HPDE6-E6E7 (cell line): ENCODE measurements around the gene DNAH9.

Source experiments
- DNase-seq: peaks from one replicate; pipeline ENCODE4 v3.0.0; 2011; ENCODE audit warnings: missing footprints; ENCODE audit errors: extremely low spot score

DNAH9 gene

DNA sequence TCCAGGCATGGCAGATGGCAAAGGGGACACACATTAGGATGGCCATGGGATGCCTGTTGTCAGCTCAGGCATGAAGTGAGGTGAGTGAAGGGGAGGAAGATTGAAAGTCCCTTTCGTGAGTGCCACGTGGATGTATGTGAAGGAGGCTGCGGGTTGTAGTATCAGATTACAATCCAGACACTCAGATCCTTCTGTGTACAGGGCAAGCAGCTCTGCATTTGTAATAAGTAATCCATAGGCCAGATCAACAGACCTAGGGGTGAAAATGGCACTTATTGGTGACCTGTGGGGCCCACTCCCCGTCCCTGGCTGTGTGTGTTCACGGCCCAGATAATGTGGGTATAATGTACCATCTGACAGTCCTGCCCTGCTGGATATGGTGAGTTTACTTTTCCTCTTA, 159.5 kb downstream of the DNAH9 start:
- no peak for DNase-seq

DNA sequence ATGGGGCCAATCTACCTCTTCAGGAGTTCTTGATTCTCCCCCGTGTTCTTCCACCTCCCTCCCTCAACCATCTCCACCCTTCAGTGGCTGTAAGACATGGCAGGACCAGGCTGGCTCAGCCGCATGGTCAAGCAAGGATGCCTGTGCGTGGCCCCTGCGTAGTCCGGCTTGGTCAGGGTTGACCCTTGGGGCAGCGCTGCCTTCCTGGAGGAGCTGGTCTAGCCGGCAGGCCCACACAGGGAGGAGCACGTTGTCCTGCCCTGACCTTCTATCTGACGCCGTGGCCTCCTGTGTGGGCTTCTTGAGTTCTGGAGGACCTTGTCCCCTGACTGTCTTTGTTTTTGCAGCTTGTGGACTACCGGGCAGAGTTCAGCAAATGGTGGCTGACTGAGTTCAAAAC, 169.8 kb downstream of the DNAH9 start:
- DNase-seq = no peak

DNA sequence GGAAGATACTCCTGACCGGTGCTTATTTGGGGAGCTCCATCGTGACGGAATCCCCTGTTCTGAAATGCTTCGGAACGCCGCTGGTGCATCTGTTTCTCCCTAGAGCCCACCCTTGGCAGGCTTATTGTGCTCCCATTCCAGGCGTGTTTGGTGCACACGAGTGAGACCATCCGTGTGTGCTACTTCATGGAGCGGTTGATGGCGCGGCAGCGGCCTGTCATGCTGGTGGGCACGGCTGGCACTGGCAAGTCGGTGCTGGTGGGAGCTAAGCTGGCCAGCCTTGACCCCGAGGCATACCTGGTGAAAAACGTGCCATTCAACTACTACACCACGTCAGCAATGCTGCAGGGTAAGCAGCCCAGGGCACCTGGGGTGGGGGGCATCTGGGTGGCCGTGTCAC, 170.7 kb downstream of the DNAH9 start:
- no peak for DNase-seq

DNA sequence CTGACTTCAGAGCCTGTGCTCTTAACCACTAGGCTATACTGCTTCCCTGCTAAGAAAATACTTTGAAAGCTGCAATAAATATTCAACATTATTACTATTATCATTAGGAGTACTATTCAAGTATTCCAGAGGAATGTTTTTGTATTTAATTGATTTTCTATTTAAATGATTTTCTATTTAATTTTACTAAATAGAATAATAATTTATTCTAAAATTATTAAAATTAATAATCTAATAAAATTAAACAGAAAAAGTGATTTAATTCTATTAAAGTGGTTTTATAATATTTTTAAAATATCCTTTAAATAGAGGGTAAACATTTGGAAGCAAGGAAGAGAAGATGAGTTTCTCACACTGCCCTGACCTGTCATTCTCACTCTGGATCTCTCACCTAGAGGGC, 173.8 kb downstream of the DNAH9 start:
- no peak for DNase-seq

DNA sequence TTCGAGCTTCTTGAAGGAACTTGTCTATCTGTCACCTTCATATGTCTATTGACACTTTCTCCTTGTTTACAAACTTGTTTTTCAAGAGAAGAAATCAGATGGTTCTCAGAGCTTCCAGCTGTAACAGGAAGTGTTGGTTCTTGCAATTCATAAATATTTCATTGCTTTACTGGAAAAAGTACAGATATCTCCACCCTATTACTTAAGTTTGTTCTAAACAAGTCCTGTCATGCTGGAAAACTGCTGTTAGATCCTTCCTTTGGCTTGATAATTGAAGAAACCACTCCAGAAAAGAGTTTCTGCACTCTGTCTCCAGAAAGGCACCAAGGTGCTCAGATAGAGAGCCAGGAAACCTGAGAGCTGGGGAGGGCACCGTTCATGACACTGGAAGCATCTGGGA, 181.6 kb downstream of the DNAH9 start:
- DNase-seq = no peak

DNA sequence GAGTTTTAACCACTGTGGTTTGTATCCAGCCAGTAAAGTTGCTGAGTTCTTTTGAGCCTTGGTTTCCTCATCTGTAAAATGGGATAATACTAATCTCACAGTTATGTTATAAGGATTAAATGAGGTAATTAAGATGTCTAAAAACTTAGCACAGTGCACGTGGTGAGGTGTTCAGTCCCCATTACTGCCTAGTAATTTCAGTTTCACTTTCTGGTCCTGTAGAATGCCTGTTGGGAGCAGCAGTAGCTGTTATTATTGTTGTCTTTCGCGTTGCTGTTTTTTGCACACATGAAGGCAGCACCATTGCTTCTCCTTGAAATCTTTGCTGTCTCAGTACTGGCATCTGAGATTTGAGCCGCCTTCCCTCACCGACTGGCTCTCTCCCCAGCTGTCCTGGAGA, 182.4 kb downstream of the DNAH9 start:
- DNase-seq = no peak

DNA sequence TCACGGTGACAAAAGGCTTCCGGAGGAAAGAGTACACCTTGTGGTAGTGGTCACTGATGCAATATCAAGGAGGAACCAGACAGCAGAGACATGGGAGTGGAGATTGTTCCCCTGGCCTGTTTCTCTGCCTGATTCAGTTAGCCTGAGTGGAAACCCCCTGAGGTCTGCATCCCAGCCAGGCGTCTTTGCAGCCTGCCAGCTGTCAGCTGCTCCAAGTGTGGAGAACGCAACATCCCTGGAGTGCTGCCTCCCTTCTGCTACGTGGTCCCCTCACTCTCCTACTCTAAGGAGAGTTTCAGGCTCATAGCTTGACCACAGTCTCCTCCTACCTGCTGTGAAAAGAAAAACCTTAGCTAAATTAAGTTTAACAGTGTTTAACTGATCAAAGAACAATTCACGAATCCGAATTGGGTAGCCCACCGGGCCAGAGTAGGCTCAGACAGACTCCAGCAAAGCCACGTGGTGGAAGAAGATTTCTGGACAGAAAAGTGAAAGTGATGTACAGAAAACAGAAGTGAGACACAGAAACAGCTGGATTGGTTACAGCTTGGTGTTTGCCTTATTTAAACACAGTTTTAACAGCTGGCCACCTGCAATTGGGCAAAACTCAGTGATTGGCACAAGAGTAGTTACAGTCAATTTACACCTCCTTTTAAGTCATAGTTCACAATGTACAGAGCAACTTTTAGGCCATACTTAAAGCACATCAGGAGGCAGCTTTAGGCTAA, 188.6 kb downstream of the DNAH9 start:
- DNase-seq = no peak

DNA sequence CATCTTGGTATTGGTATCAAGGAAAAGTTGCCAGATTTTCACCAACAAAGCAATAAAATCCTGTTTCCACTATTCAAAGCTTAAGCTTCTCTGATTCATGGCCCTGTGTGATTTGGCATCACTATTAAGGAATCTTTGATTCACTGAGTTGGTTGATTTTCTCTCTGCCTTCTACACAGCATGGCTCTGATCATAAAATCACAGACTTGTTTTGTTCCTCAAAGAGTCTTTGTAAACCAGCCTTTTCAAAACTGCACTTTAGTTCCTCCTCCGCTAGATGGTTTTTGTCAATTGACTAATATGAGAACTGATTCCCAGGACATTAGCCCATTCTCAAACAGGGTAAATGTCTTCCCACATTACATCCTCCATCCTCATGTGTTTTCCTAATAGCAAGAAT, 197.6 kb downstream of the DNAH9 start:
- no peak for DNase-seq

DNA sequence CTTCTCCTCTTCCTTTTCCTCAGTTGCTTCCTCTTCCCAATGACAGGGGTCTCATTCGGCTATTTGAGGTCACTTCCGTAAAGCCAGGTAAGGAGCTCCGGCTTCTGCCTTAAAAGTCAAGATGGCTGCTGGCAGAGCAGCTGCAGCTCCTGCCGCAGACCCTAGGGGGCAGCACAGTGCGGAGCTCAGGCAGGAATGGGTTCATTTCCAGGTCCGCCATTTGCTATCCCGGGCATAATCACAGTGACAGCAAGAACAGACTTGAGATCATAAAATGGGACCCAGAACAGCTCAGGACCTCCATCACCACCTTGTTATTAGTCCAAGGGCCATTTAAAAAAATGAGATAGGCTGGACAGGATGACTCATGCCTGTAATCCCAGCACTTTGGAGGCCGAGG, 199.5 kb downstream of the DNAH9 start:
- no peak for DNase-seq

DNA sequence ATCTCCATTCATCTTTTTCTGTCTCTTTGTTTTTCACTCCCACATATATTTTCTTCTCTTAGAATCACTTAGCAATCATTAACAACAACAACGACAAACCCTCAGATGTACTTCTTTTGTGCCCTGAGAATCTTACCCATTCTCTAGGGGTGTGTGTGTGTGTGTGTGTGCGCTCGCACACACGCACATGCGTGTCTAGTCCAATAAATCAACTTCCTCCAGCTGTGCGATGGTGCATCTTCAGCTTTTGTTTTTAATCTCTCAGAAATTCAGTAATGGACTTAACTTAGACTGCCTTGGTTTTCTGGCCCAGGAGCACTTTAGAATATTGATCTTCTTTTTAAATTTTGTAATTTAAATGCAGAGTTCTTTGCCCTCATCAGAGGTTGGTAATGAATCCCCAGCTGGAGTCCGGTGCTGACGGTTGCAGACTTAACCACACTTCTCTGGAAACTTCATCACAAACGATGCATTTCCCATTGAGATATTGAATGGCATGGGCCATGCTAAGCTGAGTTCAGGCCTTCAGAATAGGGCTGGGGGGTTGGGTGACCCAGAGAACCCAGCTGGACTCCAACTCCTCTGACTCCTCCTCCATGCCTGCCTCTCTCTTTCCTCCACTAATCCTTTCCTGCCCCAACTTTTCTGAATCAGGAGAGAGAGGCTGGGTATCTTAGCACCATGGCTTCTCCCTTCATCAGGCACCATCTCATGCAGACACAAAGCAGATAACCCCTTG, 205.1 kb downstream of the DNAH9 start:
- DNase-seq = no peak

DNA sequence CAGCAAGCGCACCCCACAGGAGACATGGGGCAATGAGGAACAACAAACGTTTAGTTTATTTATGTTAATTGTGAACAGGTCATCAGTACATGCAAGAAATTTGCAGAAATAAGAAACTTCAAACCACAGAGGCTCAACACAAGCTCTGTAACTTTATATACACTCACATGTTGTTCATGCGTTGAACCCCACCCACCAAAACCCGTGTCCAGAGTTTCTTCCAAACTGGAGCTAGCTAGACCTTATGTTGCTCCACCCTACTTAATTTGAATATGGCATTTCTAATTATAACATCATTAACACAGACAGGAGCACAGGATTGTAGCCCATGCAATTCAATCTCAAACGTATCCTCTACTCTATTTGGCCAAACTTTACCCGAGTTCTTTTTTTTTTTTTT, 206.9 kb downstream of the DNAH9 start:
- DNase-seq = no peak

DNA sequence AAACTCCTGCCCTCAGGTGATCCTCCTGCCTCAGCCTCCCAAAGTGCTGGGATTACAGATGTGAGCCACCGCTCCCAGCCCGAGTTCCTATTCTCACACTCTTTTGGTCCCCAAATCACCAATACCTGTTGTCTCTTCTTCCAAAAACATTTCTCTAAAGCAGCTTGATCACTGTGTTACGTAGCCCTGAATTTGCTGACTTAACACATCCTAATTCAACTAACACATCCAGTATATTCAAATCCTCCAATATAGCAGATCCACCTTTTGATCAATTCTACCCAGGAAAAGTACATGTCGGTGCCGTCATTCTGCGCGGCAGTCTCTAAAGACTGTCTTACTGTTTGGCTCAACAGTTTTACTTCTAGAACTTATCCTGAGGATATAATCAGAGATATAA, 207.7 kb downstream of the DNAH9 start:
- DNase-seq = no peak

DNA sequence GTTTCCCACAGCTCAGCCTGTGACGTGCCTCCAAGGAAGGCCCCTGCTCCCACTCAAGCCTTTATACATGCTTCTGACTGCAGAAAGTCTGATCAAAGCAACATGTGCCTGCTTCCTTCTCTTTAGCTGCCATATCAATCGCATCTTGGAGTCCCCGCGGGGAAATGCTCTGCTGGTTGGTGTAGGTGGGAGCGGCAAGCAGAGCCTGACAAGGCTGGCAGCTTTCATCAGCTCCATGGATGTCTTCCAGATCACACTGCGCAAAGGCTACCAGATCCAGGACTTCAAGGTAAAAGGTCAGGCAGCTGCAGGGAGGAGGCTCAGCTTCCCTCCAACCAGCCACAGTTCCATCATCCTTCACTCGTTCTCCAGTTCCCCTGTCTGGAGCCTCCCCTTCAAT, 209.3 kb downstream of the DNAH9 start:
- DNase-seq = no peak

DNA sequence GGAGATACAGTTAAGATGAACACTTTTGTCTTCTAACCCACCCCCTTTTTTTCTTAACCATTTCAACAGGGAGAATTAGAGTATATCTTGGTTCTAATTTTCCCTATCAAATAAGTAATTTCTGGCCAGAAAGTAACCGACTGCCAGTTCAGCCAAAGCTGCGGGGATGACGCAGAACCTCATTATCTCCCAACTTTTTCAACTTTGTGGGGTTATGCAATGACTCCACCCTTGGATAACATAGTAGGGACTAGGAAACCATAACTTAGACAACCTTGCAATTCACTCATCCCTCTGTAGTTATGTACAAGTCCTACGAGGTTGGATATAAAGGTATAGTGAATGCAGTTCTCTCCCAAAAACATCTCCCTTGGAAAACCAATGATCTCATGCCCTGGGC, 215.0 kb downstream of the DNAH9 start:
- no peak for DNase-seq

DNA sequence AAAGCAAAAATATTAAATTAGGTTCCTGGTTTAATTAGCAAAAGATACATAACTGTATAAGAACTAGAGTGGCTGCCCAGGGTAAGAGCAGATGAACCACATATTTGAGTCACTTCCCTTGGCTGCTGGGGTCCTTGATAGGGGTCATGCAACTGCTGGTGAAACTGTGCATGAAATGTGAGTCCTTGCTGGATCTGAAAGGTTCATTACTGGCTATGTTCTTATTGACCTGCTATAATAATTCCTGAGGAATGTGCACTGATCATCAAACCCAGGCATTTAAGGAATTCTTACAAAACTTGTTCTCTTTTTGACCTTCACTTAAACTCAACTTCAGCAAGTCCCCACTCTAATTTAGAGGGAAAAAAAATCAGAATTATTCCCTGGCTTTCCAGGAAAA, 215.6 kb downstream of the DNAH9 start:
- no peak for DNase-seq

DNA sequence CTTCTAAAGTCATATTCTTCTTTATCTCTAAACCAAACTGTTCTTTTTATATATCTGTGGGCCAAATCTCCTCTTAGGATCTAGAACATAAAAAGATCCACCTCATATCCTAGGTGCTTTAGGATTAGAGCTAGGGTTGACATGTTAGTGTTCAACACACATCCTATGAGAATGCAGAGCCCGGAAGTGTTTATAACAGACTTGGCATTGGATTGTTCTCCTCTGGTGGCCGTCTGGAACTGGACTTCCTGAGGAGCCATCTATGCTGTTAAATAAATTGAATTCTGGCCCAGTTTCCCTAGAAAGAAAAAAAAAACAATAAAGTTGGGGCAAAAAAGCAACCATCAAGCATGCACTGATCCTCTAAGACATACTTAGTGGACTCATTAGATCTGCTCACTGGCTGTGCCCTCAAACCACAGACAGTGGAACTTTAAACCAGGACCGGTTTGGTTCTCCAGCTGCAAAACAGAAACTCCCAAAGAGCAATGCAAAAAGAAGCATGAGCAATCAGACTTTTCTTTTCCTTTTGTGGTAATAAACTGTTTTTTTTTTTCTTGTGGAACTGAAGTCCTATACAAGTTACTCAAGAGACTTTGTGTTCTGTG, 216.5 kb downstream of the DNAH9 start:
- no peak for DNase-seq

DNA sequence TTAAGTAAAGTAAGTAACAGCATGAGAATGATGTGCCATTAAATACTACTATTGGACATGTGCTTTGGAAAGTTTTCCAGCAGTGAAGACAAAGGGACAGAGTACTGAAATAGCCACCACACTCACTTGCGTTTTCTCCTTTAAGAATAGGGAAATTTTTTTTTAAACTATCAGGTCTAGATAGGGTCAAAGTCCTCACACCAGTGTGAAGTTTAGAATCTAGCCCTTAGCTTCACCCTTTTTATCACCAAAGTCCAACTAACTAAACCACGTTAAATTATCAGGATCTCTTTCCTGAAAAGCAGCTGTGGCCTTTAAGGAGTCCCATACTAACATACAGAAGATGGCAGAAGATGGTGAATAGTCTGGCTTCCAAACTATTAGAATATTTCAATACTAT, 218.1 kb downstream of the DNAH9 start:
- no peak for DNase-seq

DNA sequence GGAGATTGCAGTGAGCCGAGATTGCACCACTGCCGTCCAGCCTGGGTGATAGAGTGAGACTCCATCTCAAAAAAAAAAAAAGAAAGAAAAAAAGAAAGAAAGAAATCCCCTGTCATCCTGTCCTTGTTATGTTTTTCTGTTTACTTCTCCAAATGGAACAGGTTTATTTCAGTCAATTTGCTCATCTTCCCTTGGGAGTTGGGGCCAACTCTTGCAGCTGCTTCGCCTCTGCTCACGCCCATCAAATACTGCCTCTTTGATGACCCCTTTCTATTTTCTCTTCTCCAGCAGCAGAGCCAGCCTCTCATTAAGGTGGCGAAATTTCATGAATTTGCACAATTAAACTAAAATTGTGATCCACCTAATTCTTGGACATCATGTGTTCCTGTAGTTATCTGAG, 225.6 kb downstream of the DNAH9 start:
- no peak for DNase-seq

DNA sequence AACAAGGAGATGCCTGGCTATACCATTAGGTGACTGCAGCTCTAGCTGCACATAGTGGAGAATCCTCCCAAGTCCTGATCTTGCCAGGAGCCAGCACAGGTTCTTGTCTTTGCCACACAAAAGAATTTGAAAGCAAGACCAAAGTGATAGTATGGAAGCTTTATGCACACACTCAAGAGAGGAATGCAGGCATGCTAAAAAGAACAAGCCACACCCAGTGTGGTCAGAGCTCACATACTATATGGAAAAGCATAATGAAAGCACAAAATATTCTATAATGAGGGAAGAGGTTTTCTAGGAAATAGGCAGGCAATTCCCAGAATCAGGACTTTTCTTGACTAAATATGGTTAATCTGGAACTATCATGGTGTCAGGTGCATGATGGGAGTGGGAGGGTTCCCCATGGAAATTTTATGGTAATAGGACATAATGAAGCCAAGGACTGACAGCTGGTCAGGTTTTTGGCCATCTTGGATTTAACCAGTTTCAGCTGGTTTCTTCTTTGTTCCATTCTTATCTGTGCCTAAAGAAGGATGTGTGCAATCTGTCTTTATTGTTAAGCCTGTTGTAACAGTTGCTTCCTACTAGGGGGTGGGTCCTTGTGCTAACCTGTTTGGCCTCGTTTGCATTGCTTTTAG, 227.4 kb downstream of the DNAH9 start:
- no peak for DNase-seq

DNA sequence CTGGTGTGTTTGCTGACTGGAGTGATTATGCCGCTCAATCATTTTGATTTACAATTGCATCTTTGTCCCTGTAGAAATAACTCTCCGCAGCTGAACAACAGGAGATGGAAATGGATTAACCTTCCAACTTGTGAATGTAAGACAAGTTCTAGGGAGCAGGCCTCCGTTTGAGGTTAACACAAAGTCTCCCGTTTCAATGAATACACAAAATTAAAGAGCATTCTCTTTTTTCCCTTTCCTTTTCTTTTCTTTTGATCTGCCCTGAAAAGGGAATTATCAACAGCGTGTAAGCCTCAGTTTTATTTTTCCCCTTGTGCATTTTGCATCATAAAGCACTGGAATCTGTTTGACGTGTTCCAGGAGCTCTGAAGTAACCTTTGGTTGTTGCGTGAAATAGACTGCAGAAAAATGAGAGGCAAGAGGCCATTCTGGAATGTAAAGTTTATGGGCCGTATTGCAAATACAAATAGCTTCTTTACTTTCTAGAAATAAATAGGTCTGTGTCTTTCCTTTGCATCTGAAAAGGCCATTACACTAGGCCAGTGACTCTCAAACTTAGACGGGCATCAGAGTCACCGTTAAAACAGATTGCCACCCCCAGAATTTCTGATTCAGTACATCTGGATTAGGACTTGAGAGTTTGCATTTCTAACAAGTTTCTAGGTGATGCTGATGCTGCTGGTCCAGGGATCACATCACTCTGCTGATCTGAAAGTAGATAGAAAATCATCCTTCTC, 234.3 kb downstream of the DNAH9 start:
- DNase-seq = no peak

DNA sequence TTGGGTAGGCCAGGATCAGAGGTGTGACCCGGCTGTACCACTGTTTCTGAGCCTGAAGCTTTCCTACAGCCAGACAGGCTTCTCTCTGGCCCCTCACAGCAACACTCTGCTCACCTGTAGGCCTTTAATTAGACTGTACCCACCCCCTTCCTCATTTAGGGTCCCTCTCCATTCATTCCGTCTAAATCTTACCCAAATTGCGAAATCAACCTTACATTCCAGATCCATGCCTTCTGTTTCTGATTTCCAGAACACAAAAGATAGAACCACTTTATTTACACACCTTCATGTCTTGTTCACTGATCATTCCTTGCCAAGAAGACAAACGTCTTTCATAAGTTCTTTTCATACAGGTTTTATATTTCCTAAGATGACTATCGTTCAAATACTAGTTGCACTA, 238.2 kb downstream of the DNAH9 start:
- no peak for DNase-seq

DNA sequence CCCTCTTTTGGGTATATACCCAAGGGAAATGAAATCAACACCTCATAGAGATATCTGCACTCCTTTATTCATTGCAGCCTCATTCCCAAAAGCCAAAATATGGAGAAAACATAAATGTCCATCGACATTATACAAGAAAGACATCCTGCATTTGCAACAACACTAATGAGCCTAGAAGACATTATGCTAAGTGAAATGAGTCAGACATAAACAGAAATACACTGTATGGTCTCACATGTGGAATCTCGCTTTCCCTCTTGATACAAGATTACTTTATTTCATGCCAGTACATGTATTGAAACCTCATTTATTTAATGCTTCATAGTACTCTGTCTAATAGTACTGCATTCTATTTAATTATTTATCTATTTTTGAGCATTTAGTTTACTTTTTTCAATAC, 241.8 kb downstream of the DNAH9 start:
- DNase-seq = no peak
